OCI-M2 (cell line): Measurements from ENCODE around the gene CNTN3.

Source experiments
- DNase-seq: peaks from one replicate; lab custom pipeline; 2025; ENCODE audit not compliant: unreplicated experiment; lab: John Stamatoyannopoulos, UW

CNTN3 gene

GRCh38 chr3:74611206-74611605 lies 3.3 kb downstream of the CNTN3 start:
- no peak for DNase-seq

GRCh38 chr3:74607803-74608202 lies 6.7 kb downstream of the CNTN3 start:
- DNase-seq, result no peak

DNA sequence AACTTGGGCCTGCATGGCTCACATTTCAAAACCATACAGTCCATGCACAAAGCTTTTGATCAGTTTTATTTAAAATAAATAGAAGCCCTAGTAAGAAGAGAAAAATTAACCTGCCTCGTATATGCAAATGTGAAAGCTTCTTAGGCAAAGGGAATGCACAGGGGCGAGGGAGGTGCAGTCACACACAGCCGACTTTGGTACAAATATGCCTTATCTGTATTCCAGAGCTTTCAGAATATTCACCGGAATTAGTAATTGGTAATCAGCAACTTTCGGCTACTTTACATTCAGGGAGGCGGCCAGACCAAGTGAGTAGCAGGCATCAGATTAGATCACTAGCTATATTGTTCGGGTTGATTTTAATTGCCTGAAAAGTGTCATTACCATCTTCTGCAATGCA lies 7.5 kb downstream of the CNTN3 start:
- no peak for DNase-seq

GRCh38 chr3:74605437-74605836 lies 9.0 kb downstream of the CNTN3 start:
- no peak for DNase-seq

DNA sequence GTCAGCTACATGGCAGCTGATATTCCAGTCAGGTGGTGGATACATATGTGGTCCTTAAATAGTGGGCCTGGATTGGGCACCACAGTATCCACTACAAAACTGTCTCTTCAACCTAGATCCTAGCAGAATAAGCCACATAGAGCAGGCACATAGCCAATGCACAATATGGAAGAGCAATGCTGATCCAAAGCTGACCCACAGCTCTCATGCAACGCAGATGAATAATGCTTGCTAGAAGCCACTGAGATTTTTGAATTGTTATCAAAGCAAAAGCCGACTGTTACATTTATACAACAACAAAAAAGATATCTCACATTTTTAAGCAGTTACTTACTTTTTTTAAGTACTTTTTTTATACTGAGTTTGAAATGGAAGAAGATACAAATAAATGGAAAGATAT lies 11.2 kb downstream of the CNTN3 start:
- no peak for DNase-seq

DNA sequence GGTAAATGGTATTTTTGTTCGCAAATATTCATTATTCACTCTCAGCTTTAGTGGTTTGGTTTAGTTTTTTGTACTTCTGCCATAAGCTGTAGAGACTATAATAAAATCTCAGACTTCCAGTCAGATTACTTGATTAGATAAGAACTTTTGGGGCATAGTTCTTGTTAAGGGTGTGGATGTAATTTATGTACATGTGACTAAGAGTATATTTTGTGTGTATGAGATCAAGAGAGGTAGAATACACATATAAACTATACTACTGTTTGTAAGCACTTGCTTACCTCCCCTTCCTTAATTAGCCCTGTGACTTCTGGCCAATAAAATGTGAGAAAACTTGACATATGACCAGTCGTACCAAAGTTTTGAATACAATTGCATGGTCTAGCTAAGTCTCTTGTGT lies 12.0 kb downstream of the CNTN3 start:
- DNase-seq, result no peak

- no peak for DNase-seq
Observed at GRCh38 chr3:74601793-74602192, 12.7 kb downstream of the CNTN3 start.

- DNase-seq, result no peak
Observed at GRCh38 chr3:74599564-74599963, 14.9 kb downstream of the CNTN3 start.

DNA sequence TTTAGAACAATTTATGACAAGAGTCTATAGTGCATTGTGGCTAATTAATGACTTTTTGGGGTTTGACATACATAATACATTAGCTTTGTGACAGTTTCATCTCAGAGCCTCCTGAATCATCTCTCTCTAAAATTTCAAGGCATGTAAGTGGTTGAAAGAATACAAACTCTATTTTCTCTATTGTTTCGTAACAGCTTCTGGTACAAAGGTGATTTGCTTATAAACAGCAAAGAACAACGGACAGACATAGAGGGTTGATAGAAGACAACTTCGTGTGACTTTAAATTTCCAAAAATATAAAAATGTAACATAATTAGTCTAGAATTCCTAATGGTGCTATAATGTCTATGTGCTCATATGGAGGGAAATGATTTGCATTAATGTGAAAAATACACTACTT lies 21.3 kb downstream of the CNTN3 start:
- no peak for DNase-seq

DNA sequence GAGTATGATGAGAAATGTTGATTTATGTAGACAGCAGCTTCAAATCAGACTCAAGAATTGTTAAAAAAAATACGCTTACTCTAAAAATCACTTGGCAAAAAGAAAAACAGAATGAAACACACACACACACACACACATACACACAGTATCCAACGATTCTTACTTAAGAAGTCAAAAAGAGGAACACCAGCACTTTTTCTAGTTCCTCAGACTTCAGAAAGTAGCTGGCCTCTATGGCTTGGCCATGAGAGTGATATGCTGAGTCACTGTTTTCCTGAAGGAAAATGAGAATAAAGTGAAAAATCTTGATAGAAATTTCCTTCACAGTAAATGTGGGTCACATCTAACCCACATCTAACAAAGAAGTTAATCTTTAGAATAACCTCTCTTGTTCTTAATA lies 22.1 kb downstream of the CNTN3 start:
- no peak for DNase-seq

- DNase-seq, result no peak
Observed at GRCh38 chr3:74591946-74592345, 22.5 kb downstream of the CNTN3 start.

GRCh38 chr3:74591342-74591741 lies 23.1 kb downstream of the CNTN3 start:
- DNase-seq, result no peak

DNA sequence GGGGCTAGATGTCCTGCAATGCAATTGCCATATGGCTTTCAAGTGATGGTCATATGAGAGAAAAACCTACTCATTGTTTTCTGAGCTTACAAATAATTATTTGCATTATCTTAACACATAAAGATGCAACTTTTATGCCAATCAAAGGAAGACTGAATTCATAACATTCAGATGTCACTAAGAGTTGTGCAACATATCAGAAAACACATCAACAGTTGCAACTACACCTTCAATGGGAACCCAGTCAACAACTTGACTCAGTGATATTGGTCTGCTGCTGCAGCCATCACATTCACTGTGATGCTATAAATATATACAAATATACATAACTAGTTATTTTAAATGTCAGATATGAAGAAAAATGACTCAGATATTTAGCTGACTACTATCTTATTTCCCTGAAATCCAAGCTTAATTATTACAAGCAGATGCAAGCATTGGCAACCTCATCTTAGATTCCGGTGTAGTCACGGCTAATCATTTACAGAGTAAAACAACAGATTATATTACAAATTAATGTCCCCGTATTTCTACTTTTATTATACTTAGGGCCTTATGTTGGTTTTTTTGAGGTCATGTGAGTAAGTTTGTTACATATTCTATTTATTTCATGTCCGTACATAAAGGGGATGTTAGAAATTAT lies 23.7 kb downstream of the CNTN3 start:
- DNase-seq, result no peak

DNA sequence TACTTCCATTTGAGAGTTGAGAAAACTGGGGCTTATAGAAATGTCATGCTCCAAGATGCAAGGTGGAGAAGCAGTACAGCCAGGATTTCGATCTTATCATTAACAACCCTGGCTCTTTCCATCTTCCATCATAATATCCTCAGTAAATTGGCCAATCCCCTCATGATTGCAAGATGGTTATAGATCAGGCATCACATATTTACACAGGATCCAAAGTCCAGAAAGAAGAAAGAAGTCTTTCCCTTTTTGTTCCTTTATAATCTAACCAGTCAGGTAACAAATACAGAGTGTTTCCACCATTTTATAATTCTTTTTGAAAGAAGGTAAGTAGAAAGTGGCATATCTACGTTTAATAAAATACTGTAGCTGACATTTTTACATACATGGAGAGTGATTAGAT lies 29.7 kb downstream of the CNTN3 start:
- no peak for DNase-seq

GRCh38 chr3:74582982-74583381 lies 31.5 kb downstream of the CNTN3 start:
- DNase-seq, result no peak

DNA sequence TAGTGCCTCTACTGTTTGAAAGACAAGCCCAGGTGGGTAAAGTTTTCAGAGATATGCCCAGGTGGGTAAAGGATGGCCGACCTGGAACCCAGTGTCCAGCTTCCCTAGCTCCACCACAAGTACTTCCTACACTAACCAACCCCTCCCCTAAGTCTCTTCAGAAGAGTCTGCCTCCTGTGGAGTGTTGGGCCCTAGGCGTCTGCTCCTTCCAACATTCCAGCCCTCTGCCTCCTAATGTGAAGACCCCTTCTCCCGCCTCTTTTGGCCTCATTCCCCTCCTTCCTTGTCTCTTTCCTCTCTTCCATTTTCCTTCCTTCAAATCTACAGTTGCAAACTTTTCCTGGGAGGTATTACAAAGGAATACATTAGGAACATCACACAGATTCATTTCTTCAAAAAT lies 38.6 kb downstream of the CNTN3 start:
- no peak for DNase-seq

GRCh38 chr3:74571118-74571517 lies 43.3 kb downstream of the CNTN3 start:
- DNase-seq, result no peak
